Pons (tissue), 1 donor: Measurements from ENCODE around the gene CPLANE2.
A peak's percentile ranks its signal among the peaks of the same experiment; 100 is the strongest.
"Not testable (repeated sequence)": the region's sequence is repeated elsewhere in the genome, so short reads cannot be mapped to it uniquely, and the experiment has no call there.

ENCODE experiments used
- DNase-seq: peaks from one replicate; pipeline ENCODE4 v3.0.0-alpha.2; 2016; ENCODE audit warnings: low spot score

Gene CPLANE2

DNA sequence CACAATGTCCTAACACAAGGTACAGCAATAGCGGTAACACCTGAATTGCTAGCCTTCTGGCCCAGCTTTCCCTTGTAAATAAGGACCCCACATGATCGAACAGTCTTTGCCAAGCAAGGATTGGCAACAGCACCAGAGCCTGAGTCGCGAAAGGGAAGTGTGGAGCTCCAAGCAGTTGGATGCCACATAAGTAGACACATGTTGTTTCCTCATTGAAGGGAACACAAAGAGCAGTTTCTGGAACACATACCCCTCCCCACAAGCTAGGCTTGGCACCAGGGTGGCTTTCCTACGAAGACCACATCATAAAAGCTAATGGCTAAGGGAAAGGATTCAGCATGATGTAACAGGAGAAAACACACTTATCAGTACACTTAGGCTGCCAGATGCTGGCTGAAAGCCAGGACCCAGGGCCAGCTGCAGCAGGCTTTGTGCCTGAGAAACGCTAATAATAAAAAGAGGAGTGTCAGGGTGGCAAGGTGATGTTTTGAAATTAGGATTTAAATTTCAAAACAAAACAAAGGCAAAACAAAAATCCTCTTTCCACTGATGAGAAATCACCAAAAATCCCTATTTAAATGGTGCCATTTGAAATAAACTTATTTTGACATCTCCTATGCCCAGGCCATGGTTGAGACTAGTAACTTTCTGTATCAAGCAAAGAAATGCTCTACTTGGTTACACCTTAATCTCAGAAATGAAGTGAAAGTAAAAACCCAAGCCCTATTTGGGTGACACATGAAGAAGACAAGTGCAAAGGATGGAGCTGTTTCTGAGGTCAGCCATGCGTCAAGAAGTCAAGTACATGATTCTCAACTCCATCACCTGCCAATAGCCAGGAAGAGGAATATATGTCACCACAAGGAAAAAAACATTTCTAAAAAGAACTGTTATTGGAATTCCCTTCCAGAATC, 11.9 kb upstream of the CPLANE2 start:
- DNase-seq, result peak; percentile 81

DNA sequence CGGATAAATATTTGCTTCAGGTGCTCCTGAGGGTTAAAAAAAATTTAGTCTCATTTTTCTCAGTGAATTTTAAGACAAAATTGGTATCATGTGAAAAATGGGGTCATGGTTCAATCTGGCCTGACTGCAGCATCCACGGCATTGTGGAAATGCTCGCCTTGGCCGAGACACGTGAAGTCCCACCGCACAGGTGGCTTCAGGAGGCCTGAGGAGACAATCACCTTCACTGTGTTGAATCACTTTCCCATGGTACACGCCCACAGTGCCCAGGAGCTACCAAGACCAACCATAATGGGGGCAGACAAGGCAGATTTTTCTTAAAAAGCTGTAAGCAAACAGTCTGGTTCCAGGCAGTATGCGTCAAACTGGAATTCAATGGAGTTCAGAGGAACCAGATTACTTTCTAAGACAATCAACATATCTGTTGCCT, 11.0 kb upstream of the CPLANE2 start:
- no peak for DNase-seq

DNA sequence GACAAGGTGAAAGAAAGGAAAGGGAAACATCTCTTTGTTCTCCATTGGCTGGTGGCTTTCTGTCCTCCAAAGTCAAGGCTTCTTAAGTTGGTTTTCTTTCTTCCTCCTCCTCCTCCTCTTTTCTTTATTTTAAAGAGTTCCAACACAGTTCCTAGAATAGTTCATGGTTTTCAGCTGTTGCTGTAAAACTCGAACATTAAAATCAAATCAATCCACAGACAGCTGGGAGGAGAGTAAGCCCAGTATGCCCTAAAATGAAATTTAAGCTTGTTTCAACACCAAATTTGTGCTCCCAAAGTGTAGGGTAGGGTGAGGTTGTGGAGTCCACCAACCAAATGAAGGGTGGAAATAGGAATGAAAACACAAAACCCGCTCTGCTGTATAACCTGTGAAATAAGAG, 10.5 kb upstream of the CPLANE2 start:
- DNase-seq, result no peak

DNA sequence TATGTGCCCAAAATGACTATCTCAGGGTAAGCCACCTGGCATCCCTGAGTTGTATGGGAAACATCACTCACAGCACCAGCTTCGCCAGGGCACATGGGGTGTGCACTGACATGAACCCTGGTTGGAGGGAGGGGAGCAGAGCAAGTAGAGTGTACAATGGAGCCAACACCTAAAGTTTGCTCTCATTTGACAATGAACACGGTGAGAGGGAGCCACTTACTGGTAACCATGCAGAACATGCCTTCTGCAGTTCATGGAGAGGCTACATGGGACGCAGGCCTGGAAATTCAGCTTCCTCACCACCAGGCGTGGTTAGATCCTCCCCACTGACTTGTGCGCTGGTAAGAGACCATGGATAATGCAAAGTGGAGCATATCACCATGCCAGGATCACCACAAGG, 10.0 kb upstream of the CPLANE2 start:
- no peak for DNase-seq

DNA sequence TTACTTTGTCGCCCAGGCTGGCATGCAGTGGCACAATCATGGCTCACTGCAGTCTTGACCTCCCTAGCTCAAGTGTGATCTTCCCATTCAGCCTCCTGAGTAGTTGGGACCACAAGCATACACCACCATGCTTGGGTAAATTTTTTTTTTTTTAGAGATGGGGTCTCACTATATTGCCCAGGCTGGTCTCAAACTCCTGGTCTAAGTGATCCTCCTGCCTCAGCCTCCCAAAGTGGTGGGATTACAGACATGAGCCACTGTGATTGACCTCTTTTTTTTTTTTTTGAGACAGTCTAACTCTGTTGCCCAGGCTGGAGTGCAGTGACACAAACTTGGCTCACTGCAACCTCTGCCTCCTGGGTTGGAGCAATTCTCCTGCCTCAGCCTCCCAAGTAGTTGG, 9.3 kb upstream of the CPLANE2 start:
- DNase-seq, result not testable (repeated sequence)

DNA sequence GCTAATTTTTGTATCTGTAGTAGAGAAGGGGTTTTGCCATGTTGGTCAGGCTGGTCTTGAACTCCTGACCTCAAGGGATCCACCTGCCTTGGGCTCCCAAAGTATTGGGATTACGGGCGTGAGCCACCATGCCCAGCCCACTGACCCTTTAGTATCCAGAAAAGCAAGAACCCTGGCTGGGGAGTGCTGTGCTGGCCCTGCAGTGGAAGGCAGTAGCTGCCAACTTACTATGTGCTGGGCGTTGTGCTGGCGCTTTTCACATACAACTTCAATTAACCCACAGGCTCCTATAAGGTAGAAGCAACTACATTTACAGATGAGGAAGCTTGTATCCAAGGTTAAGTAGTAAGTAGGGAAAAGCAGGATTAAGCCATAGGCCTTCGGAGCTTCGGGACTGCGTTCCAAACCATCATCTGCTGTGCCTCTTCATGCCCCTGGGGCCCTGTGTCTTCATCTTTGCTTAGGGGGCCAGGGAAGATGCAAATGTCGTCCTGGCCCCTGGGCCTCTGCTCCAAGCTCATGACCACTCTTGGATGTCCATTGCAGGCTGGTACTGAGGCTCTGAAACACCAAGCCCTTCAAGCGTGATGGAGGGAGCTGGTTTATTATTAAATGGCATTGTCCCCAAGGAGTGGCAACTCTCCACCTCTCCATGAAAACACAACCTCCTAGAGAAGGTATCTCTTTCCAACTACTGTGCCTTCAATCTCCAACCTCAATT, 8.7 kb upstream of the CPLANE2 start:
- DNase-seq, result no peak

DNA sequence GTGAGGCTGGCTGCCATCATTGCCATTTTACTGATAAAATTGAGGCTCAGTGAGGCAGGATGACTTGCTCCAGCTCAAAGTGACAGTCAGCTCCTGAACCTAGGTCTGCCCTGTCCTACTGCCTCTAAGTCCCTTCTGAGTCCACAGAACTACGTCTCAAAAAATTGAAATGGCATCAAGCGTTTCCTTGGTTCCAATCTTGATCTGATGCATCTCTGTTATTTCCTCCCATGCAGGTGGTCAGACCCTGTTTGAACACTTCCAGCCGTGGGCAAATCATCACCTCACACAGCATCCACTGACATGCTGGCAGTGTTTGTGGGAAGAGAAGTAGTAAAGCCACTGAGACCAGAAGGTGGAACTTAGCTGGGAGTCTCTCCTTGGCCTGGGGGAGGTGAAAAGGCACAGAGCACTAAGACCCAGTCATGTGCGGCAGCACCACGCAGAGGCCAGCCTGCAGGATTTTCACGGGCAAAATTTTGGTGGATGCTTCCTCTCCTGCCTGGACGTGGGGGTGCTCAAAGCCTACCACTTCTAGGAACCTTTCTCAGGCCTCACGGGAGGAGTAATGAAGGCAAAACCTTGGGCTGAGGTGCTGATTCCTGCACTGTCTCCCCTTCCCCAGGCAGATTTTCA, 7.8 kb upstream of the CPLANE2 start:
- DNase-seq, result no peak

DNA sequence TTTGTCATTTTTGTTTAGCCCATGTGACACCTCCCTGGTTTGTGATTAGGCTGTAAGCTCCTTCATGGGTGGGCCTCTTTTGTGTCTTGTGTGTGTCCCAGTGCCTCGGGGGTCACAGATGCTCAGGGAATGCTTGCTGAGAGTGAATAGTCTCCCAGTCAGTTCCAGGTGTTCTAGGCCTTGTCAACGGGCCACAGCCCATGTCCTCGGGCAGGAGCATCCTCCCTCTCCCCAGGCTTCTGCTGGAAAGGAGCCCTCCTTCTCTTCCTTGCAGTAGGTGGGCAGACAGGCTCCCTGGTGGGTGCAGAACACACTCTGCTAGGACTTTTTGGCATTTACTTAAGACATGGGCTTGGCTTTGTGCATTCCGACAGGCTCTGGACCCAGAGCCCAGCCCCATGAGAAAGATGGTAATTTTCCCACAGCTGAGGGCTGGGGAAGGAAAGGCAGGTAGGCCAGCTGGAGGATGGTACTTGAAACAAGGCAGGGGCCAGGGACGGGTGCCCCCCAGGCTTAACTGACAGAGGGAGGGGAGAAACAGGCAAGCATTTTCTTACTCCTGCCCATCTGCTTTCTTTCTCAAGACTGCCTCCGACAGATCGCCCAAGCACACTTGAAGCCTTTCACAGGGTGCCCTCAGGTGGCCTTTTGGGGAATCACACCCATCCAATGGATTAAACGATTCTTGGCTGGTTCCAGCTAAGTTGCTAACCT, 7.1 kb upstream of the CPLANE2 start:
- DNase-seq, result peak; percentile 76

DNA sequence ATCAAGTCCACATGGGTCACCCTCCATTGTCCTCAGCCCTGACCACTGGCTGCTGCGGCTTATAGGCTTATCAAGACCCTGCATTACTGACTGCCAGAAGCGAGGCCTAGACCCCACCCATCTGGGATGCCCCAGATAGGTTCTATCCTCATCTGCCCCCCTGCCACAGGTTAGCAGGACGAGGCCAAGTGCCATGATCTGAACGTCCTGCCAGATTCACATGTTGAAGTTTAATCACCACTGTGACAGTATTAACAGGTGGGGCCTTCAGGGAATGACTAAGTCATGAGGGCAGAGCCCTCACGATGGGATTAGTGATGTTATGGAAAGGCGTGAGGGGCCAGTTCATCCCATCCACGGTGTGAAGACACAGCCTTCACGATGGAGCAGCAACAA, 6.2 kb upstream of the CPLANE2 start:
- no peak for DNase-seq

DNA sequence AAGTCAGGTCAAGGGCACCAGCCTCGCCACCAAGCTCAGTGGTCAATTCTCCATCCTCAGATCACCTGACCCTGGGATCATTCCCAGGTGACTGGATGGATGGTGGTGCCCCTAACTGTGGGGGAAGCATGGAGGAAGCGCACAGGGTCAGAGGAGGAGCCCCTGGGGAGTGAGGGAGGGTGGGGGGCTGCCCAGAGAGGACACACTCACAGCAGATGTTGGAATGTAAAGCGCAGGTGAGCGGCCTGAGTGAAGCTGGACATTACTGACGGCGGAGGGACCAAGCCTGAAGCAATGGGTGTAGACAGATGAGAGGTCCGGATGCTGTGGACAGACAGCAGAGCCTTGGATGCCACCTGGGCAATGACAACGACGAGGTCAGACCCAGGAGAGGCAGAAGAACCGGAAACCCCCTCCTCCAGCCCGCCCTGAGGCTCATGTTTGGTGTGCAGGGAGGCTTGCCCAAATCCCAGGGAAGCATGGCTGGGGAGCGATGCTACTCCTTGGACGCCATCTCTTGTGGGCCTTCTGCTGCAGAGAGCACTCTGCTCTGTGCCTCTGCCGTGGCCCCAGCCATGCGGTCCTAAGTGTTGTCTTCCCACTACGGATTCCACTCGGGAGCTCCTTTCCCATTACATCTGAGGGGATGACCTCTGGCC, 5.7 kb upstream of the CPLANE2 start:
- DNase-seq, result no peak

DNA sequence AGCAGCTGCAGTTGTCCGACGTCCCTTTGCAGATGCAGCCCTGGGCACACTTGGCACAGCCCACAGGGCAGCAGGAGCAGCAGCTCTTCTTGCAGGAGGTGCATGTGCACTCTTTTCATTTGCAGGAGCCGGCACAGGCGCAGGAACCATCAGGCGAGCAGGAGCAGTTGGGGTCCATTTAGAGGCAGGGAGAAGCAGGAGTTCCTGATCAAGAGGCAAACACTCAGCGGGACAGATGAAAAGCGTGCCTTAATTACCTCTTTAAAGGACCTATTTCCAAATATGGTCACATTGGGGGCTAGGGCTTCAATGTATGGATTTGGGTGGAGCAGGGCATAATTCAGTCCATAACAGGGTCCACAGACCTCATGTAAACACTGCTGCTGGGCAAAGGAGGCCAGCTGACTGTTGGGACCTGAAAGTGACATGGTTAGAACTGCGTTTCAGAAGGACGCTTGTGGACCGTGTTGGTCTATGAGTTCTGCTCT, 4.3 kb upstream of the CPLANE2 start:
- DNase-seq, result no peak

DNA sequence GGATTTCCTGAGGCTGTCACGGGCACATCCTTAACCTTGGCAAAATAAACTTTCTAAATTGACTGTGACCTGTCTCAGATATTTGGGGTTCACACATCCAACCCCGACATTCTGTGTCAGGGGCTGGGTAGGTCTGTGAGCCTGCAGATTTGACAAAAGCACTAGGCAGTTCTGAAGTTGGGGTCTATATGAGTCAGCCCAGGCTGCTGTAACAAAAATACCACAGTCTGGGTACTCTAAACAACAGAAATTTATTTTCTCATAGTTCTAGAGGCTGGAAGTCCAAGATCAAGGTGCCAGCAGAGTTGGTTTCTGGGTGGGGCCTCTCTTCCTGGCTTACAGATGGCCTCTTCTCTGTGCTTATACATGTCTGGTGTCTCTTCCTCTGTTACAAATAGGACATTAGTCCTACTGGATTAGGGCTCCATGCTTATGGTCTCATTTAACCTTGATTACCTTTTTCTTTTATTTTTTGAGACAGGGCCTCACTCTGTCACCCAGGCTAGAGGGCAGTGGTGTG, 3.0 kb upstream of the CPLANE2 start:
- no peak for DNase-seq

DNA sequence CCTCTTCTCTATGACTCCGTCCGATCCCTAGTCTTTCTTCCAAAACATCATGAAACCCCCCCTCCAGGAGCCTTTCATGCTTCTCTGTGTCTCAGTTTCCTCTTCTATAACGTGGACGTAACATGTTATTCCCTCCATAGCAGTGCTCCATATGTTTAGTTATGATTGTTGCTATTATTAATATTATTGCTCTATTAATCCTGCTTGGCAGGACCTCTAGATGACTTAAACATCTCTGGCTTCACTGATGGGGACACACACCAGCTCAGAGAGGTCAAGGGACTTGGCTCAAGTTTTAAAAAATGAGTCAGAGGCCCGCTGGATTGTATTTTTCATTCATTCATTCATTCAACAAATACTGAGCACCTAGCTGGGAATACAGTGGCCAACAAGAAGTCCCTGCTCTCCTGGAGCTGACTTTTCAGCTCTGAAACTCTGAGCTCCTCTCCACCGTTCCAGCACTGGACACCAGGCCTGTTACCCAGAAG, 404 bp upstream of the CPLANE2 start:
- DNase-seq, result no peak

DNA sequence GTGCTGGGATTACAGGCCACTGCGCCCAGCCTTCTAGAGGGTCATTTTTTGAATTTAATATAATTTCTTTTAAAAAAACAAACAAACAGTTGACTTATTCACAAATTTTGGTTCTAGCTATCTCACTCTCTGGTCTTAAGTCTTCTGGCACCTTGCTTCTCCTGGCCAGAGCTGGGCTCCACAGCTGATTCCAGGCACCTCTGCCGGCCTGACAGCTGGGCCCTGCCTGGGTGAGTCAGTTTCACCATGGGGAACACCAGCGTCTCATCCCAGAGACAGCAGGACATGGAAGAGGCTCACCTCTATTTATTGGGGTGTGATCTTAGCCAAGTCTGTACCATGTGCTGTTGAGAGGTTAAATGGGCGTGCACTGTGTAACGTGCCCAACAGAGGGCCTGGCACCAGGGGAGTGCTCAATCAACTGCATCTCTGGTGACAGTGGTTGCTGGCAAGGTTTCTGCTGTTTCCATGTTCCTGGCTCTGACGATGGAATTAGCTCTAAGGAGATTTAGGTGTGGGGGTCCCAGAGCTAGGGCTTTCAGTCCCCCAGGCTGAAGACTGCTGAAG, 956 bp downstream of the CPLANE2 start:
- DNase-seq, result peak; percentile 9

DNA sequence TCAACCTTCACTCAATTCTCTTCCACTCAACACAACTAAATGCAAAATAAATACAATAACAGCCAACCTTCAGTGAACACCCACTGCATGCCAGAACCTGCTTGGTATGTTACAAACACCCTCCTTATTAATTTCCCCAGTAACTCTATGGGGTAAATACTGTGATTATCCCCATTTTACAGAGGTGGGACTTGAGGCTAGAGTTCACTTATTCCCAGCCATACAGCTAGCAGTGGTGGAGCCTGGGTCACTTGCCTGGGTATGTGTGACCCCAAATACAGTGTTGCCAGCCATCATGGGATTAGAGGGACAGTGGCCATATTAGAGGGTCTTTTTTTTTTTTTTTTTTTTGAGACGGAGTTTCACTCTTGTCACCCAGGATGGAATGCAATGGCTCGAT, 1.6 kb downstream of the CPLANE2 start:
- no peak for DNase-seq

DNA sequence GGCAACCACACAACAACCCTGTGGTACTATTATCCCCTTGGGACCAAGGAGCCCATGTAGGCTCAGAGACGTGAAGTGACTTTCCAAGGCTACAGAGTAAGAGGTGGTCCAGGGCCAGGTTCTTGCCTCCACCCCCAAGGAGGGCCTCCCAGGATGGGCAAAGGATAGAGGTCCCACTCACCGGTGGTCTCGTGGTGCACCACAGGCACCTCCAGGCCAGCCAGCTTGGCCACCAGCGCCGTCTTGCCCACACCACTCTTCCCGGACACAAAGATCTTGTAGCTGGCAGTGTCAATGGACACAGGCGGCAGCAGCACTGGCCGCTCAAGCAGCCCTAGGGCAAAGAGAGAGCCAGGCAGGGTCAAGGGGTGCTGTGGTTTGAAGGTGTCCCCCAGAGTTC, 3.6 kb downstream of the CPLANE2 start:
- no peak for DNase-seq

DNA sequence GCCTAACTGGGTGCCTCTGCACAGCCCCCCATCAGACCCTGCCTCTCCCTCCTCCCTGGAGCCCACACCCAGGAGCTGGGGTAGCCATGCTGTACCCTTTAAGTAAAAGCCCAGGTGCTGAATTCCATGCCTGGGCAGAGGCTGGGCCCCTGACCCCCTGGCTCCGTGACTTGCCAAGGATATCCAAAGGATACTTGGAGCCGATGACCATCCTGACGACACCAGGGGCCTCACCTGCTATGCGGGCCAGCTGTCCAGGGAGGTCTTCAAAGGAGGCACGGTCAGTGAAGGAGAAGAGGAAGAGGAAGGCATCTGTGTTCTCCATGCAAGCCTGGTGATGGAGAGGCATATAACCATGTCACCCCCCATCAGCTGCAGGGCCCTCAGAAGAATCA, 4.7 kb downstream of the CPLANE2 start:
- no peak for DNase-seq

DNA sequence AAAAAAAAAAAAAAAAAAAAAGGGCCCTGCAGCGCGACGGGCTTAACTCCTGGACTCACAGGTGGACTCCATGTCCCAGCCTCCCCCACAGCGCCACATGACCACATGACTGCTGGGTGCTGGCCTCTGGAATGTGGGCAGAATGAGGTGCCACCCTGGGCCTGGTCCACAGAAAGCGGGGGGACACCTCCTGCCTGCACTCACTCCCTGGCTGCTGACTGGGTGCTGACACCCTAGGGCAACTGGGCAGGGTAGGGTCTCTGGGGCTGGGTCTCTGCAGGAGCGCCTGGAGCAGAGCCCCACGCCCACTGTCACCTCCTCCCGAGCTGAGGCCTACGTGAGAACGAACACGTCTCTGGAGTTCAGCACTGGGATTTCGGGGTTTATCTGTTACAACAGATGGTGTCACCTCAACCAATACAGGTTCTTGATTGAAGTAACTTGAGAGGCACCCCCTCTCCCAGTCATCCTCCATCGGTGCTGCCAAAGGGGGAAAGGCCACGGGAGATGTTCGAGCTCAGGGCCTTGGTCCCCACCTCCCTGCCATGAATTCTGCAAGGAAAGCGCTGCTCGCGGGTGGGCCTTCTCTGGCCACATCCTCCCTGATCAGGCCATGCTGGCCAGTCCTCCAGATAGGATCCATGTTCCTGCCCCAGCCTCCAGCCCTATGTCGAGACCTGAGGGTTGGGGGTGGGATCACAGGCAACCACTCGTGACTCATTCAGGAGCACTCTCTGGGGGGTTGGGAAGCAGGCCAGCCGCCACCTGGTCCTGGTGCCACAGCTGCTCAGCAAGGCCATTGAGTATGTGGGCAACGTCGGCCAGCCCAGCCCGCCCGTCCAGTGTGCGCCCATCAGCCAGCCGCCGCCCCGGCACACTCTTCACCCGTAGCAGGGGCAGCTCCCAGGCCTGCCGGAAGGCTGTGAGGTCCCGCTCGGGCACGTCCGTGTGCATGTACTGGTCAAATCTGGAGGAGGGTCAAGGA, 5.4 kb downstream of the CPLANE2 start:
- no peak for DNase-seq

DNA sequence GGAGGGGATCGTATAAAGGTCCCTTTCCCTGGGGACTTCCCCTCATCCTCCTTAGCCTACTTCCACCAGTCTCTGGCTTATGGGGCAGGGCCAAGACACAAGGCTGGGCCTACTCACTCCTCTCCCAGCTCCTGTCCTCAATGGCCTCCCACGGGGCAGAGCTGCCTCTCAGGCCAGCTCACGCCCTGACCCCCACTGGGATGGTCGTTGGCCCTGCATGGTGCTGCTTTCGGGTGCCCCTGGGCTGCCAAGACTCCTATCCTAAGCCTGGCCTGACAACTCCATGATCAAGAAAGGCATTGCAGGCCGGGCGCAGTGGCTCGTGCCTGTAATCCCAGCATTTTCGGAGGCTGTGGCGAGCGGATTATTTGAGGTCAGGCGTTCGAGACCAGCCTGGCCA, 6.2 kb downstream of the CPLANE2 start:
- no peak for DNase-seq
